ENCODE measurements around the gene NCKAP5. TPM values are rescaled to one million over a fixed set of nuclear protein-coding genes. Genes with fewer than 3 reads are reported as not detected.

The NCKAP5 gene
- total RNA-seq, 1 experiment from 2014 or later = 3.2 TPM

DNA sequence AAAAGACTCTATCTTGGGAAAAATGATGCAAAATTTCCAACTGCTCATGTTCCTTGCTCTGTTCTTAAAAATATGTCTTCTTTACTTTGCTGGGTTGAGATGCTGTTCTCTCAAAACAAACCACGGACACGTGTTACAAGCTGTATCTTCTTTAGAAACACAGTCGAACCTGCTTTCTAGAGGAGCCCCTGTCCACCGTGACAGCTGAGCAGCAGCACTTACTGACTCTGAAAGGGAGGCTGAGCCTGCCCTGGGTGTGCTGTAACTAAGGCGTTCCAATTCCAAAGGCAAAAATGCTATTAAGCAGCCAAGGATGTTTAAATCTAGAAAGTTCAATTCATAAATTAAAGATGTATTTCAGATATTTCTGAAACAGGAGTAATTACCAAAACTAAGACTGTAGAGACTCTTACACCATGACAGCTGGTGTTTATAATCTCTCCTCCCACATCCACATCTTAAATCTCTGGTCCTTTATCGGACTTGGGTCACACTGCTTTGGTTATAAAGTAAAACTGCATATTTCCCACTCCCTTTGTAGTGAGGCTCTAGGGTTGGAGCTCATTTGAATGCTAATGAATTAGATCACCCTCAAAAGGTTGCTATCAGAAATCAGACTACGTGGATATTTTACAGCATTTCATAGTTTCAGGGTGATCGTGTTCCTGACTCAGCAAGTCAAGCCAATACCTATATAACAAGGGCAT is 617.1 kb downstream of the NCKAP5 start:
- no peak overlapping the region for H3K4me2 ChIP-seq (ENCODE audit: low read length)
- POLR2A ChIA-PET (ENCODE audit: unreplicated experiment) = no interaction called here

GRCh38 chr2:132949108-132949507 is 619.2 kb downstream of the NCKAP5 start:
- POLR2A ChIA-PET (ENCODE audit: unreplicated experiment) = no interaction called here
- H3K4me2 ChIP-seq (ENCODE audit: low read length) = no peak overlapping the region
- H3K9me2 ChIP-seq (replicated peaks; ENCODE audit: low read length) = no peaks in the 10 kb centered on the region
- no peak overlapping the region for H2AFZ ChIP-seq (ENCODE audit: low read length)
- H3K27me3 ChIP-seq (ENCODE audit: low read length) = no peaks in the 10 kb centered on the region
- no peak overlapping the region for H3K4me3 ChIP-seq (ENCODE audit: low read length)
- no peaks in the 10 kb centered on the region for H3F3A ChIP-seq (ENCODE audit: low read length, unreplicated experiment)
- H4K20me1 ChIP-seq (ENCODE audit: low read length) = no peaks in the 10 kb centered on the region
- H3K9me3 ChIP-seq (ENCODE audit: low read length) = no peaks in the 10 kb centered on the region
- no peak overlapping the region for H3K9ac ChIP-seq (ENCODE audit: low read length)
- intact Hi-C loops (cut with micrococcal nuclease) = no loop called here
- H3K27ac ChIP-seq (ENCODE audit: low read length) = no peak overlapping the region
- no peak for DNase-seq
- BruUV-seq (replicated peaks) = no TSS peak
- H3K36me3 ChIP-seq (ENCODE audit: low read depth, low read length) = no peaks in the 10 kb centered on the region
- CTCF ChIA-PET = no interaction called here
- no peak for ATAC-seq
- TF ChIP-seq EZH2 (IDR thresholded peaks at IDR 0.05; ENCODE audit: low read length, unreplicated experiment) (no peak), EZH2phosphoT487 (IDR thresholded peaks at IDR 0.05; ENCODE audit: borderline replicate concordance, low read length) (no peak)
- TF ChIP-seq, protein P1, sequence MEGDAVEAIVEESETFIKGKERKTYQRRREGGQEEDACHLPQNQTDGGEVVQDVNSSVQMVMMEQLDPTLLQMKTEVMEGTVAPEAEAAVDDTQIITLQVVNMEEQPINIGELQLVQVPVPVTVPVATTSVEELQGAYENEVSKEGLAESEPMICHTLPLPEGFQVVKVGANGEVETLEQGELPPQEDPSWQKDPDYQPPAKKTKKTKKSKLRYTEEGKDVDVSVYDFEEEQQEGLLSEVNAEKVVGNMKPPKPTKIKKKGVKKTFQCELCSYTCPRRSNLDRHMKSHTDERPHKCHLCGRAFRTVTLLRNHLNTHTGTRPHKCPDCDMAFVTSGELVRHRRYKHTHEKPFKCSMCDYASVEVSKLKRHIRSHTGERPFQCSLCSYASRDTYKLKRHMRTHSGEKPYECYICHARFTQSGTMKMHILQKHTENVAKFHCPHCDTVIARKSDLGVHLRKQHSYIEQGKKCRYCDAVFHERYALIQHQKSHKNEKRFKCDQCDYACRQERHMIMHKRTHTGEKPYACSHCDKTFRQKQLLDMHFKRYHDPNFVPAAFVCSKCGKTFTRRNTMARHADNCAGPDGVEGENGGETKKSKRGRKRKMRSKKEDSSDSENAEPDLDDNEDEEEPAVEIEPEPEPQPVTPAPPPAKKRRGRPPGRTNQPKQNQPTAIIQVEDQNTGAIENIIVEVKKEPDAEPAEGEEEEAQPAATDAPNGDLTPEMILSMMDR (conservative IDR thresholded peaks at IDR 0.05; ENCODE audit: low read depth, low read length) = no peak
- H3K79me2 ChIP-seq (ENCODE audit: low read length) = no peaks in the 10 kb centered on the region
- no peaks in the 10 kb centered on the region for H3K4me1 ChIP-seq (ENCODE audit: insufficient read depth, low read length)

More for the DNA sequence above, 617.1 kb downstream of the NCKAP5 start:
- Histone ChIP-seq H3K9ac (ENCODE audit: low read length) (no peak overlapping the region), H4K20me1 (ENCODE audit: low read length) (no peaks in the 10 kb centered on the region), H3K4me1 (ENCODE audit: insufficient read depth, low read length) (no peaks in the 10 kb centered on the region), H3K27me3 (ENCODE audit: low read length) (no peaks in the 10 kb centered on the region), H3K79me2 (ENCODE audit: low read length) (no peaks in the 10 kb centered on the region), H3K9me3 (ENCODE audit: low read length) (no peaks in the 10 kb centered on the region), H3K27ac (ENCODE audit: low read length) (no peak overlapping the region), H3F3A (ENCODE audit: low read length, unreplicated experiment) (no peaks in the 10 kb centered on the region), H2AFZ (ENCODE audit: low read length) (no peak overlapping the region), H3K36me3 (ENCODE audit: low read depth, low read length) (no peaks in the 10 kb centered on the region), H3K9me2 (replicated peaks; ENCODE audit: low read length) (no peaks in the 10 kb centered on the region), H3K4me3 (ENCODE audit: low read length) (no peak overlapping the region)
- no peak for ATAC-seq
- DNase-seq = no peak
- BruUV-seq (replicated peaks) = no TSS peak
- CTCF ChIA-PET = no interaction called here
- TF ChIP-seq, protein P1 (conservative IDR thresholded peaks at IDR 0.05; ENCODE audit: low read depth, low read length) = no peak
- TF ChIP-seq EZH2 (IDR thresholded peaks at IDR 0.05; ENCODE audit: low read length, unreplicated experiment) (no peak), EZH2phosphoT487 (IDR thresholded peaks at IDR 0.05; ENCODE audit: borderline replicate concordance, low read length) (no peak)
- intact Hi-C loops (cut with micrococcal nuclease) = no loop called here

GRCh38 chr2:132948211-132948610 is 620.1 kb downstream of the NCKAP5 start:
- intact Hi-C loops (cut with micrococcal nuclease) = no loop called here
- Histone ChIP-seq H3K9ac (ENCODE audit: low read length) (no peak overlapping the region), H3K9me3 (ENCODE audit: low read length) (no peaks in the 10 kb centered on the region), H3K27ac (ENCODE audit: low read length) (no peak overlapping the region), H4K20me1 (ENCODE audit: low read length) (no peaks in the 10 kb centered on the region), H3K79me2 (ENCODE audit: low read length) (no peaks in the 10 kb centered on the region), H3K27me3 (ENCODE audit: low read length) (no peaks in the 10 kb centered on the region), H3K36me3 (ENCODE audit: low read depth, low read length) (no peaks in the 10 kb centered on the region), H3K4me2 (ENCODE audit: low read length) (no peak overlapping the region), H3K4me1 (ENCODE audit: insufficient read depth, low read length) (no peaks in the 10 kb centered on the region), H3K4me3 (ENCODE audit: low read length) (no peak overlapping the region), H3F3A (ENCODE audit: low read length, unreplicated experiment) (no peaks in the 10 kb centered on the region), H2AFZ (ENCODE audit: low read length) (no peak overlapping the region), H3K9me2 (replicated peaks; ENCODE audit: low read length) (no peaks in the 10 kb centered on the region)
- ATAC-seq (no peak), DNase-seq (no peak)
- BruUV-seq (replicated peaks) = no TSS peak
- ChIA-PET CTCF (no interaction called here), POLR2A (ENCODE audit: unreplicated experiment) (no interaction called here)
- TF ChIP-seq, protein P1 (conservative IDR thresholded peaks at IDR 0.05; ENCODE audit: low read depth, low read length) = no peak
- no peak for TF ChIP-seq EZH2 (IDR thresholded peaks at IDR 0.05; ENCODE audit: low read length, unreplicated experiment)
- no peak for TF ChIP-seq EZH2phosphoT487 (IDR thresholded peaks at IDR 0.05; ENCODE audit: borderline replicate concordance, low read length)

All from PC-3 (cell line).